Heart right ventricle (tissue), 16 donors: Measurements from ENCODE around the gene EMP2. TPM values are rescaled to one million over a fixed set of nuclear protein-coding genes. Genes with fewer than 3 reads are reported as not detected.
"Not testable (repeated sequence)": the region's sequence is repeated elsewhere in the genome, so short reads cannot be mapped to it uniquely, and the experiment has no call there.

Experiments used
- ATAC-seq, 8 donors: fragments of 200-7000 bp; cut with Tn5 transposase; one replicate each; pipeline ENCODE4 v1.9.1; 2020; ENCODE audit warnings: mild to moderate bottlenecking in 8 of 8, moderate library complexity in 8 of 8, moderate number of reproducible peaks in 1 of 8
- DNase-seq, 2 donors: peaks; one replicate each; pipeline ENCODE4 v3.0.0-alpha.2; 2020
- H3K27ac ChIP-seq, 10 donors: fragments of 200-600 bp; sonication (generic) in 2 of 10; one replicate each; pipeline versions ENCODE4 v1.5.0 to v1.8.0; 2020 to 2022; ENCODE audit warnings: mild to moderate bottlenecking in 3 of 10
- H3K27me3 ChIP-seq, 7 donors: fragments of 200-600 bp; one replicate each; pipeline ENCODE4 v1.8.0; 2021 to 2022; ENCODE audit warnings: mild to moderate bottlenecking in 2 of 7
- H3K36me3 ChIP-seq, 9 donors: fragments of 200-600 bp; sonication (generic) in 1 of 9; one replicate each; pipeline versions ENCODE4 v1.5.0 to v1.8.0; 2020 to 2022; ENCODE audit warnings: mild to moderate bottlenecking in 2 of 9
- H3K4me1 ChIP-seq, 9 donors: fragments of 200-600 bp; sonication (generic) in 1 of 9; one replicate each; pipeline versions ENCODE4 v1.5.0 to v1.8.0; 2020 to 2022; ENCODE audit warnings: mild to moderate bottlenecking in 4 of 9
- H3K4me3 ChIP-seq, 10 donors: fragments of 200-600 bp; sonication (generic) in 2 of 10; one replicate each; pipeline versions ENCODE4 v1.5.0 to v1.8.0; 2020 to 2022; ENCODE audit warnings: mild to moderate bottlenecking in 7 of 10, moderate library complexity in 2 of 10
- H3K9me3 ChIP-seq, 11 donors: fragments of 200-600 bp in 10 of 11; sonication (generic) in 2 of 11; one replicate each; pipeline versions ENCODE4 v1.5.0 to v1.8.0; 2013 to 2022; ENCODE audit warnings: mild to moderate bottlenecking in 2 of 11, control low read depth in 1 of 11, moderate library complexity in 1 of 11
- CTCF ChIP-seq, 9 donors: fragments of 200-600 bp; sonication (generic) in 2 of 9; IDR thresholded peaks; one replicate each; pipeline versions ENCODE4 v1.5.0 to v1.8.0; 2021 to 2022; ENCODE audit warnings: antibody characterized with exemption in 9 of 9, mild to moderate bottlenecking in 5 of 9, moderate library complexity in 1 of 9
- WGBS, 2 donors: extraction: QIAGEN DNeasy Blood & Tissue Kit; methylation state at CpG; one replicate each; pipeline ENCODE4 v1.1.7; 2013; ENCODE audit warnings: inconsistent platforms in 1 of 2; 5-methylcytosine and 5-hydroxymethylcytosine counted together
- intact Hi-C, 10 donors: fragments of 100-400 bp; cut with DNase I; formaldehyde crosslinking; loops; one replicate each; pipeline versions ENCODE4 v1.11.1 to v1.14.2; 2022
- polyA plus RNA-seq, 2 donors: library from polyadenylated mRNA; stranded (reverse); fragments of 200-250 nt; gene quantifications; one replicate each; pipeline ENCODE4 v1.2.3, GENCODE V29; 2013
- total RNA-seq, 10 donors: library from RNA; stranded (reverse); fragmentation: NEBNext Ultra II Directional in 3 of 10; extraction: Animal tissue kit (Norgen Biotek cat#: 25700) in 3 of 10; gene quantifications; one replicate each; pipeline versions ENCODE4 v1.2.1 to v1.2.4, GENCODE V29; 2021 to 2023
- donor health status: Arrhythmogenic right ventricular cardiomyopathy.
- donor health status: ischemic (EF 13 %, LVEDD 7.1; RV severe dilation, severe dysfunction).
- donor health status: healthy with polysubstance abuse.
- donor health status: DM: no; HTN: yes; CAD: no.
- donor health status: DM: no; HTN: no; CAD: no.
- donor health status: ischemic (EF 25% LVEDD 6.9; RV normal size, moderate dysfunction).
- donor health status: ischemic (EF 25% LVEDD 5.7; RV mildly dilated, moderate dysfunction).
- donor health status: healthy.
- donor health status: DM: yes; HTN: yes; CAD: no.
- donor health status: Ischemic cardiomyopathy.
- donor health status: ischemic (EF 35%, LVEDD 5.7; RV mildly dilated, moderate dysfunction).
- donor health status: nonischemic (EF 11% LVEDD 7.7; RV severe dilation, severe dysfunction).
- donor health status: DM: yes; HTN: yes; CAD: no.
- donor health status: PGD.
- donor health status: ischemic (EF 29% LVEDD 5.4; RV normal size, mild dysfunction).
- donor health status: nonischemic (EF 23%, LVEDD 6.1; RV moderate dilation, normal function).

EMP2 gene
- total and polyA plus RNA-seq, 12 donors: 36.1 to 108 (median 58.6) TPM

GRCh38 chr16:10538583-10538982, 41.8 kb downstream of the EMP2 start:
- intact Hi-C loops: no loop called here
- Histone ChIP-seq H3K27me3 (no peaks in the 10 kb centered on the region), H3K4me1 (peaks cover 0 to 15% (median 0%) of the 10 kb centered on the region in 9 donors), H3K36me3 (peaks cover 0 to 100% (median 64%) of the 10 kb centered on the region in 9 donors), H3K4me3 (no peak overlapping the region), H3K9me3 (no peaks in the 10 kb centered on the region), H3K27ac (no peak overlapping the region)
- ATAC-seq (no peak), DNase-seq (no peak)
- TF ChIP-seq CTCF (IDR thresholded peaks at IDR 0.05): no peak
- 93 to 94% methylated on average over 2 of the region's 2 CpGs for WGBS, 2 donors

GRCh38 chr16:10537946-10538345, 42.5 kb downstream of the EMP2 start:
- Histone ChIP-seq H3K4me3 (no peak overlapping the region), H3K36me3 (peaks cover 0 to 100% (median 64%) of the 10 kb centered on the region in 9 donors), H3K9me3 (no peaks in the 10 kb centered on the region), H3K27me3 (no peaks in the 10 kb centered on the region), H3K27ac (no peak overlapping the region), H3K4me1 (peaks cover 0 to 15% (median 0%) of the 10 kb centered on the region in 9 donors)
- DNase-seq: no peak
- ATAC-seq: no peak
- intact Hi-C loops: no loop called here
- TF ChIP-seq CTCF (IDR thresholded peaks at IDR 0.05): no peak
- 87% methylated on average over 15 of the region's 15 CpGs for WGBS, 2 donors

GRCh38 chr16:10536814-10537389, 43.5 kb downstream of the EMP2 start:
- no peak for TF ChIP-seq CTCF (IDR thresholded peaks at IDR 0.05)
- intact Hi-C loops: no loop called here
- no peaks in the 10 kb centered on the region for H3K9me3 ChIP-seq
- no peak overlapping the region for H3K27ac ChIP-seq
- ATAC-seq: no peak
- H3K36me3 ChIP-seq: peaks cover 0 to 100% (median 67%) of the 10 kb centered on the region in 9 donors
- no peak overlapping the region for H3K4me3 ChIP-seq
- no peaks in the 10 kb centered on the region for H3K27me3 ChIP-seq
- no peak for DNase-seq
- peaks cover 0 to 14% (median 0%) of the 10 kb centered on the region in 9 donors for H3K4me1 ChIP-seq
- WGBS, 2 donors: 54 to 68% methylated on average over 5 of the region's 5 CpGs

GRCh38 chr16:10536328-10536727, 44.1 kb downstream of the EMP2 start:
- WGBS, 2 donors: 92 to 93% methylated on average over 6 of the region's 6 CpGs
- not testable (repeated sequence) for DNase-seq, H3K27ac ChIP-seq

GRCh38 chr16:10535461-10535860, 44.9 kb downstream of the EMP2 start:
- DNase-seq (no peak), ATAC-seq (no peak)
- intact Hi-C loops: no loop called here
- TF ChIP-seq CTCF (IDR thresholded peaks at IDR 0.05): no peak
- Histone ChIP-seq H3K27ac (no peak overlapping the region), H3K9me3 (no peaks in the 10 kb centered on the region), H3K4me3 (no peak overlapping the region), H3K27me3 (no peaks in the 10 kb centered on the region), H3K4me1 (peaks cover 0 to 5% (median 0%) of the 10 kb centered on the region in 9 donors), H3K36me3 (peaks cover 0 to 100% (median 72%) of the 10 kb centered on the region in 9 donors)
- 94 to 97% methylated on average over 10 of the region's 10 CpGs for WGBS, 2 donors

More at GRCh38 chr16:10536328-10536727, 44.1 kb downstream of the EMP2 start:
- ATAC-seq, H3K9me3 ChIP-seq, H3K27me3 ChIP-seq, H3K4me3 ChIP-seq, H3K4me1 ChIP-seq, intact Hi-C loops: not testable (repeated sequence)
- peaks cover 0 to 100% (median 72%) of the 10 kb centered on the region in 9 donors for H3K36me3 ChIP-seq
